HPDE6-E6E7 (cell line): ENCODE measurements around the gene MAST2.
"Not testable (repeated sequence)": the region's sequence is repeated elsewhere in the genome, so short reads cannot be mapped to it uniquely, and the experiment has no call there.

ENCODE experiments used
- DNase-seq: peaks from one replicate; pipeline ENCODE4 v3.0.0; 2011; ENCODE audit warnings: missing footprints; ENCODE audit errors: extremely low spot score

Gene MAST2

GRCh38 chr1:45938029-45938428 is 134.6 kb downstream of the MAST2 start:
- DNase-seq, result no peak

- no peak for DNase-seq
Measured at GRCh38 chr1:45942411-45942810, 139.0 kb downstream of the MAST2 start.

GRCh38 chr1:45943185-45943584 is 139.8 kb downstream of the MAST2 start:
- no peak for DNase-seq

- no peak for DNase-seq
Measured at GRCh38 chr1:45945426-45945825, 142.0 kb downstream of the MAST2 start.

- not testable (repeated sequence) for DNase-seq
Measured at GRCh38 chr1:45949462-45949861, 146.1 kb downstream of the MAST2 start.

GRCh38 chr1:45952072-45952471 is 148.7 kb downstream of the MAST2 start:
- peak; percentile 58 for DNase-seq

GRCh38 chr1:45953934-45954847 is 150.8 kb downstream of the MAST2 start:
- peak; percentile 45 for DNase-seq

- DNase-seq, result no peak
Measured at GRCh38 chr1:45957684-45958083, 154.3 kb downstream of the MAST2 start.

- DNase-seq, result no peak
Measured at GRCh38 chr1:45958317-45958716, 154.9 kb downstream of the MAST2 start.

GRCh38 chr1:45960930-45961715 is 157.7 kb downstream of the MAST2 start:
- no peak for DNase-seq

- not testable (repeated sequence) for DNase-seq
Measured at GRCh38 chr1:45961936-45962335, 158.5 kb downstream of the MAST2 start.

- no peak for DNase-seq
Measured at GRCh38 chr1:45968941-45969666, 165.7 kb downstream of the MAST2 start.

- no peak for DNase-seq
Measured at GRCh38 chr1:45969866-45970265, 166.5 kb downstream of the MAST2 start.

- DNase-seq, result no peak
Measured at GRCh38 chr1:45971335-45971734, 167.9 kb downstream of the MAST2 start.

- DNase-seq, result no peak
Measured at GRCh38 chr1:45971922-45972531, 168.6 kb downstream of the MAST2 start.

- no peak for DNase-seq
Measured at GRCh38 chr1:45972621-45973020, 169.2 kb downstream of the MAST2 start.

GRCh38 chr1:45973121-45973520 is 169.7 kb downstream of the MAST2 start:
- no peak for DNase-seq

GRCh38 chr1:45974541-45975269 is 171.3 kb downstream of the MAST2 start:
- DNase-seq, result peak; percentile 12

- no peak for DNase-seq
Measured at GRCh38 chr1:45976623-45977022, 173.2 kb downstream of the MAST2 start.

GRCh38 chr1:45979074-45979777 is 175.8 kb downstream of the MAST2 start:
- DNase-seq, result peak; percentile 38
